Measurements from ENCODE around the gene HNRNPCL1. TPM values are rescaled to one million over a fixed set of nuclear protein-coding genes. Genes with fewer than 3 reads are reported as not detected.

HNRNPCL1 gene
- total RNA-seq, 1 donor from 2014 or later, result not detected

- DNase-seq, result no peak
- H3K4me1 ChIP-seq, result no peaks in the 10 kb centered on the region
- intact Hi-C loops (cut with micrococcal nuclease), result no loop called here
- H3K27ac ChIP-seq (replicated peaks), result no peak overlapping the region
- H3K36me3 ChIP-seq, result no peaks in the 10 kb centered on the region
- H3K4me3 ChIP-seq, result no peak overlapping the region
- no peaks in the 10 kb centered on the region for H3K9me3 ChIP-seq (replicated peaks)
- H3K27me3 ChIP-seq (ENCODE audit: low read depth), result peaks cover 49% of the 10 kb centered on the region
- no peak for TF ChIP-seq CTCF (IDR thresholded peaks at IDR 0.05; ENCODE audit: borderline replicate concordance)
These were observed 37.1 kb downstream of the HNRNPCL1 start for GRCh38 chr1:12811409-12811784.

DNA sequence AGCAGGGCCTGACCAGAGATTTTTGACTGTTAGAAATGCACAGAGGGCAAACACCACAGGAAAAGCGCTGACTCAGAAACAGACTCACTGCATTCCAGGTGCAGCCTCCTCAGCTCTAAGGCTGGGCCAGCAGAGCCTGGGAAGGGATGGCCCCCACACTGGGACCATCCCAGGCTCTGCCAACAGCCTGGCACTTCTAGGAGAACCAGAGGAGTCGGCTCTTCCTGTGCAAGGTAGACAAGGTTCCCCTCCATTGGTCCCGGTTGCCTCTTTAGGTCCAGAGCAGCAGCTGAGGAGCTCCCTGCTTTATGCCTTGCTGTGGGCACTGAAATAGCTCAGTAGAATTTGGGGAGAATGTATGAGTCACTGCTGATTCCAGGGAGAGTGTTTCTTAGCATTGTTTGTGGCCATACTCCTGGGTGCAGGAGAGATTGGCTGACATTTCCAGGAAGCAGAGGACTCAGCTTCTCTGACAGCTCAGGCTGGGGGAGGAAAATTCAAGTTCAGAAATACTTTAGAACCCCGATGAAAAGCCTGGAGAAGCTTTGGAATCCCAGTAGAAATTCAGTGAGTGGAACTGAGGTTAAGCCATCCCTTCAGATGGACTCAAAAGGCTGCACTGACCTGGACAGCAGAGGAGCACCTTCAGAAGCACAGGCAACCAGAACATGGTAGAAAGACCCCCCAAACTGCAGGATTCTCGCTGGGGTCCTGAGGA, 37.7 kb downstream of the HNRNPCL1 start:
- H3K4me3 ChIP-seq, result no peak overlapping the region
- peaks cover 54% of the 10 kb centered on the region for H3K27me3 ChIP-seq (ENCODE audit: low read depth)
- intact Hi-C loops (cut with micrococcal nuclease), result no loop called here
- no peaks in the 10 kb centered on the region for H3K9me3 ChIP-seq (replicated peaks)
- H3K4me1 ChIP-seq, result no peaks in the 10 kb centered on the region
- H3K27ac ChIP-seq (replicated peaks), result no peak overlapping the region
- no peak for TF ChIP-seq CTCF (IDR thresholded peaks at IDR 0.05; ENCODE audit: borderline replicate concordance)
- no peaks in the 10 kb centered on the region for H3K36me3 ChIP-seq
- no peak for DNase-seq

DNA sequence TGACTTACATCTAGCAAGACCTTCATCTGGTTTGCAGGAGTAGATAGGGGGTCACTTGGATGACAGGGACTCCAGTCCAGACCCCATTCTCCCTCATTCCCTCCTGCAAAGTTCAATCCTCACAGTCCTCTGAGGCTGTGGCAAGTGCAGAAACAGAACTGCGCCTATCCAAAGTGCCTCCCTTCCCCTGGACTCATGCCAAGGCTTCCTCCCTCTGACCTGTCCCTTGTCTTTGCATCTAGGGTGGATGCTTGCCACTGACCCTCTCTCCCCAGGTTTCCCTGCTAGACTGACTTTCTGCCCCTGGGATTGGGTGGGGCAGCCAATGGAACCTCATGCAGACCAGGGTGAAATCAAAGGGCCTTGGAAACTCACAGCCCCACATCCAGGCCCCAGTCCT, 38.6 kb downstream of the HNRNPCL1 start:
- H3K36me3 ChIP-seq, result no peaks in the 10 kb centered on the region
- H3K4me1 ChIP-seq, result no peaks in the 10 kb centered on the region
- peaks cover 8% of the 10 kb centered on the region for H3K9me3 ChIP-seq (replicated peaks)
- TF ChIP-seq CTCF (IDR thresholded peaks at IDR 0.05; ENCODE audit: borderline replicate concordance), result no peak
- H3K27ac ChIP-seq (replicated peaks), result no peak overlapping the region
- DNase-seq, result no peak
- H3K4me3 ChIP-seq, result no peak overlapping the region
- H3K27me3 ChIP-seq (ENCODE audit: low read depth), result peaks cover 59% of the 10 kb centered on the region
- intact Hi-C loops (cut with micrococcal nuclease), result no loop called here

DNA sequence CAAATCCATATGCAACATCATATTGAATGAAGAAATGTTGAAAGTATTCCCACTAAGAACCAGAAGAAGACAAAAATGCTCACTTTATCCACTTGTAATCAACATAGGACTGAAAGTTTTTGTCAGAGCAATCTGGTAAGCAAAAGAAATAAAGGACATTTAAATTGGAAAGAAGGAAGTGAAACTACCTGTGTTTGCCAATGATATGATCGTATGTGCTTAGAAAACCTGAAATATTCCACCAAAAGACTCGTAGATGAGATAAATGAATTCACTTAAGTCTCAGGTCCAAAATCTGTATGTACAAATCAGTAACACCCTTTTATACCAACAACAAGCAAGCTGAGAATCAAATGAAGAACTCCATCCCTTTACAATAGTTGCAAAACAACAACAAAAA, 48.8 kb downstream of the HNRNPCL1 start:
- H3K27me3 ChIP-seq (ENCODE audit: low read depth), result peaks cover 32% of the 10 kb centered on the region
- peaks cover 21% of the 10 kb centered on the region for H3K9me3 ChIP-seq (replicated peaks)
- H3K36me3 ChIP-seq, result no peaks in the 10 kb centered on the region
- H3K4me1 ChIP-seq, result no peaks in the 10 kb centered on the region
- TF ChIP-seq CTCF (IDR thresholded peaks at IDR 0.05; ENCODE audit: borderline replicate concordance), result no peak
- DNase-seq, result no peak
- intact Hi-C loops (cut with micrococcal nuclease), result no loop called here
- no peak overlapping the region for H3K4me3 ChIP-seq
- H3K27ac ChIP-seq (replicated peaks), result no peak overlapping the region

GRCh38 chr1:12798911-12799310, 49.6 kb downstream of the HNRNPCL1 start:
- no peaks in the 10 kb centered on the region for H3K4me1 ChIP-seq
- no peak overlapping the region for H3K4me3 ChIP-seq
- H3K9me3 ChIP-seq (replicated peaks), result peaks cover 12% of the 10 kb centered on the region
- H3K36me3 ChIP-seq, result no peaks in the 10 kb centered on the region
- H3K27me3 ChIP-seq (ENCODE audit: low read depth), result peaks cover 32% of the 10 kb centered on the region
- no peak for DNase-seq
- H3K27ac ChIP-seq (replicated peaks), result no peak overlapping the region
- no peak for TF ChIP-seq CTCF (IDR thresholded peaks at IDR 0.05; ENCODE audit: borderline replicate concordance)
- intact Hi-C loops (cut with micrococcal nuclease), result no loop called here

Other genes starting within 250 kb of the HNRNPCL1 start
- gene DHRS3, start 230.5 kb downstream of the HNRNPCL1 start, total RNA-seq, result 89.7 TPM
- not detected for gene AADACL4, start 204.6 kb downstream of the HNRNPCL1 start, total RNA-seq
- not detected for gene AADACL3, start 132.6 kb downstream of the HNRNPCL1 start, total RNA-seq
- gene CFAP107, start 102.5 kb downstream of the HNRNPCL1 start, total RNA-seq, result not detected
- not detected for gene PRAMEF12, start 75.0 kb downstream of the HNRNPCL1 start, total RNA-seq
- gene PRAMEF1, start 57.3 kb downstream of the HNRNPCL1 start, total RNA-seq, result not detected
- not detected for gene PRAMEF11, start 17.3 kb downstream of the HNRNPCL1 start, total RNA-seq
- gene PRAMEF2, start 8.4 kb upstream of the HNRNPCL1 start, total RNA-seq, result not detected
- gene PRAMEF4, start 37.5 kb upstream of the HNRNPCL1 start, total RNA-seq, result not detected
- gene PRAMEF10, start 49.5 kb upstream of the HNRNPCL1 start, total RNA-seq, result not detected
- gene PRAMEF7, start 67.9 kb upstream of the HNRNPCL1 start, total RNA-seq, result not detected
- gene PRAMEF6, start 98.9 kb upstream of the HNRNPCL1 start, total RNA-seq, result not detected
- not detected for gene PRAMEF27, start 207.9 kb upstream of the HNRNPCL1 start, total RNA-seq
- not detected for gene HNRNPCL3, start 212.0 kb upstream of the HNRNPCL1 start, total RNA-seq
- not detected for gene PRAMEF25, start 222.1 kb upstream of the HNRNPCL1 start, total RNA-seq